Stimulated activated memory B cell treated with anti-CD40 and anti-IgM and Interleukin-4, amounts not matched to agents 10 μg/mL and 1 μg/mL and 100 μg/mL, for 72 hours (primary cell): ENCODE data around the gene PTTG1IP.

Source experiments
- ATAC-seq: fragments of 150-1000 bp; cut with Tn5 transposase; 2 replicates; pipeline ENCODE4 v1.10.0; 2021
- H3K27ac Mint-ChIP-seq: one replicate; pipeline ENCODE4 v1.8.0; 2022; ENCODE audit warnings: mild to moderate bottlenecking, mixed read lengths
- H3K27me3 Mint-ChIP-seq: one replicate; pipeline ENCODE4 v1.8.0; 2022; ENCODE audit warnings: mixed read lengths
- H3K36me3 Mint-ChIP-seq: one replicate; pipeline ENCODE4 v1.8.0; 2022; ENCODE audit warnings: mixed read lengths
- H3K4me1 Mint-ChIP-seq: one replicate; pipeline ENCODE4 v1.8.0; 2022; ENCODE audit warnings: mixed read lengths
- H3K4me3 Mint-ChIP-seq: one replicate; pipeline ENCODE4 v1.8.0; 2022; ENCODE audit warnings: mild to moderate bottlenecking, moderate library complexity, mixed read lengths
- H3K9me3 Mint-ChIP-seq: one replicate; pipeline ENCODE4 v1.8.0; 2022; ENCODE audit warnings: mixed read lengths

Gene PTTG1IP

DNA sequence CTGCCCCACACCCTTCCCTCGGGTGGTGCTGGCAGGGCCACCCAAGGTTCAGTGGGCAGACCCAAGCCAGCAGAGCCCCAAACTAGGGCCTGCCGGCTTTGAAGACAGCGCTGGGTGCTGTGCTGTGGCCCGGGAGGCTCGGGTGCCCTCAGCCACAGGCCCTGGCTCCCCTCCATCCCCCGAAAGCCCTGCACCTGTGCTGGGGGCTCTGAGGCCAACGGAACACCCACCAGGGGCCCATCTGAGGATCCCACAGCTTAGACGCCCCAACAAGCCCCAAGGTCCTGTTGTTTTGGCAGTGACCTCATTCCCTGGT is 38.6 kb upstream of the PTTG1IP start:
- H3K4me3 Mint-ChIP-seq: no peak overlapping the region
- peak overlapping the region; percentile 87 for H3K27ac Mint-ChIP-seq
- H3K27me3 Mint-ChIP-seq: no peaks in the 10 kb centered on the region
- peak; percentile 37 for ATAC-seq
- H3K9me3 Mint-ChIP-seq: no peaks in the 10 kb centered on the region
- H3K36me3 Mint-ChIP-seq: peaks cover 26% of the 10 kb centered on the region
- H3K4me1 Mint-ChIP-seq: peaks cover 93% of the 10 kb centered on the region

DNA sequence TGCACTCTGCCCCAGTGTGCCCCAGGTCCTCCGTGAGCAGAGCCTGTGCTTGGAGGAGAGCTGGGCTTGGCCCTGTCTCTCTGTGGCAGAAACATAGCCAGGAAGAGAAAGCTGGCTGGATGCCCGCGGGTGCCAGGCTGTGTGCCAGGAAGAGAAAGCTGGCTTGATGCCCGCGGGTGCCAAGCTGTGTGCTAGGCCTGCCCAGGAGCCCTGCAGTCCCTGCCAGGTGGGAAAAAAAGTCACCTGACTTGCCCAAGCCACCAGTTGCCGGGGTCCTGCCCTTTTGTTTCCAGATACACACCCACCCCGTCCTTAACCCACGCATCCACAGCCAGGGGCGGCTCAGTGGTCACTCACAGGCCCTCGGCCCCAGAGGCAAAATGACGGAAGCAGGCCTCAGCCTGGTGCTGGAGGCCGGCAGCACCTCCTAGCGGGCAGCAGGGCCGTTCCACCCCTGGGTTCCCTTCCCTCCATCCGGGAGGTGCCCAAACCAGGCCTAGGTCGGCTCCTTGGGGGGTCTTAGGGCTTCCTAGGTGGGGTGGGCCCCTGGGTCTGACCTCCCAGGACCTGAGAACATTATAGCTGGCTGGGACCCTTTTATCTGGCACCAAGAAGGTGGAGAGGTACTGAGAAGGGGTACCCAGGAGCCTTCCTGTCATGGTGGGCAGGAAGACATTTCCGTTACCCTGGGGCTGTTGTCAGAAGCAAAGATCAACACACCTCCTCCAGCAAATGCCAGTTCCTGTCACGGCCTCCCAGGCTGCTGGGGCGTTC is 38.1 kb upstream of the PTTG1IP start:
- peaks cover 90% of the 10 kb centered on the region for H3K4me1 Mint-ChIP-seq
- H3K4me3 Mint-ChIP-seq: peak overlapping the region; percentile 25
- peak; percentile 46 for ATAC-seq
- no peaks in the 10 kb centered on the region for H3K27me3 Mint-ChIP-seq
- peak overlapping the region; percentile 87 for H3K27ac Mint-ChIP-seq
- no peaks in the 10 kb centered on the region for H3K9me3 Mint-ChIP-seq
- H3K36me3 Mint-ChIP-seq: peaks cover 27% of the 10 kb centered on the region

DNA sequence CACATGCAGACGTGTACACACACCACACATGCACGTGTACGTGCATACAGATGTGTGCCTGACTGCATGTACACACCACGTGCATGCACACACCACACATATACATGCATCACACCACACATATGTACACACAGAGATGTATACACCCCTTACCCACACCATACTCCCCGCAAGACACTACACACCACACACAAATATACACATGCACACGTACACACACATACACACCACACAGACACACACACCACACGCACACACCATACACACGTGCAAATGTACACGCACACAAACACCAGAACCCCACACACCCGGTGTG is 37.5 kb upstream of the PTTG1IP start:
- H3K4me1 Mint-ChIP-seq: peaks cover 90% of the 10 kb centered on the region

DNA sequence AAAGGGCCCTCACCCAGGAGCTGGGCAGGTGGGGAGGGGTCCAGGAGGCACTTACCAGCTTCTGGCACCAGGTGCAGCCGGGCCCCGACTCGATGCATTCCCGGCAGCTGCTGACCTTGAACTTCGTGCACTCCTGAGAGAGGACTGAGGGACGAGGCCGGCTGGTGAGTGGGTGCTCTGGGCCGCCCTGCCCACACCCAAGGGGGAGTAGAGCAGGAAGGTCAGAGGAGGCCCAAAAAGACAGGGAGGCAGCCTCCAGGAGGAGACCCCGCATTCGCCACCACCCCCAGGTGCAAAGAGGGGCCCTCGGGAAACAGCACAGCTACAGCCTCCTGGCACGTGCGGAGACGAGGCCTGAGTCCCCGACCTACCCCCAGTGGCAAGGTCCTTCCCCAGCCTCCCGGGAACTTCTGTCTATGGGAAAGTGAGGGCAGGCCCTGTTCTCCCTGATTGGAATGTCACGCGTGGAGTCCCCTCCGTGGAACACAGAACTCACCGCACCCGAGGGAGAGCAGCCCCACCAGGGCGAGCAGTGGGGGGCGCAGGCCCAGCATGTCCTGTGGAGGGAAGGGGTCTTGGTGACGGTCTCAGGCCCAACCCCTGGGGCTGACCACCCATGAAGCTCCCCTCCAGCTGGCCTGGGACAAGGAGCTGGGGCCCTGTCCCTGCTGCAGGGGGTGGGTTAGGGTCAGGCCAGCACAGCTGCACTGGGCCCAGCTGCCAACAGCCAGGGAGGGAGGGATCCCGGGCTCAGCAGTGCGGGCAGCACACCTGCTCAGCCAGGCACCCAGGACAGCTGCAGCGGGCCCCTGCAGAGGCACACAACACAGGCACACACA is 37.0 kb upstream of the PTTG1IP start:
- Mint-ChIP-seq H3K4me1 (peaks cover 92% of the 10 kb centered on the region), H3K4me3 (no peak overlapping the region), H3K27me3 (no peaks in the 10 kb centered on the region), H3K9me3 (no peaks in the 10 kb centered on the region), H3K36me3 (peaks cover 30% of the 10 kb centered on the region), H3K27ac (peak overlapping the region; percentile 87)
- no peak for ATAC-seq

More for the DNA sequence above, 37.5 kb upstream of the PTTG1IP start:
- Mint-ChIP-seq H3K27me3 (no peaks in the 10 kb centered on the region), H3K36me3 (peaks cover 27% of the 10 kb centered on the region), H3K27ac (peak overlapping the region; percentile 87), H3K9me3 (no peaks in the 10 kb centered on the region), H3K4me3 (peak overlapping the region; percentile 10)
- no peak for ATAC-seq

DNA sequence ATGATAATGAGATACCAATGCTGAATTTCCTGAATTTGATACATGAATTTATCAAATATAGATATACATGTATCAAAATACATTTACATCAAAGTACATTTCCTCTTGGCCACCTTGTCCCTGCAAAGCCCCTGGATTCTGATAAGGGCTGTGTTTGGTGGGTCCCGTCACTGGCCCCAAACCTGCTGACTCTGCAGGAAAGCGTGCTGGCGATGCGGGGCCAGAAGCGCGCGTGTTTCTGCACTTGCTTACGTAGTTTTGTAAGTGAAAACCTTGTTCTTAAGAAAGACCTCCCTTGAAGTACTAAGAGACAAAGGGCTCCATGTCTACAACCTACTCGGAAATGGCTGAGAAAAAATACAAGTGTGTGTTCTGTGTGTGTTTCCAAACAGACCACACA is 36.2 kb upstream of the PTTG1IP start:
- H3K36me3 Mint-ChIP-seq: peaks cover 31% of the 10 kb centered on the region
- no peak overlapping the region for H3K4me3 Mint-ChIP-seq
- H3K27ac Mint-ChIP-seq: peak overlapping the region; percentile 87
- no peaks in the 10 kb centered on the region for H3K27me3 Mint-ChIP-seq
- ATAC-seq: no peak
- H3K4me1 Mint-ChIP-seq: peaks cover 90% of the 10 kb centered on the region
- H3K9me3 Mint-ChIP-seq: no peaks in the 10 kb centered on the region

DNA sequence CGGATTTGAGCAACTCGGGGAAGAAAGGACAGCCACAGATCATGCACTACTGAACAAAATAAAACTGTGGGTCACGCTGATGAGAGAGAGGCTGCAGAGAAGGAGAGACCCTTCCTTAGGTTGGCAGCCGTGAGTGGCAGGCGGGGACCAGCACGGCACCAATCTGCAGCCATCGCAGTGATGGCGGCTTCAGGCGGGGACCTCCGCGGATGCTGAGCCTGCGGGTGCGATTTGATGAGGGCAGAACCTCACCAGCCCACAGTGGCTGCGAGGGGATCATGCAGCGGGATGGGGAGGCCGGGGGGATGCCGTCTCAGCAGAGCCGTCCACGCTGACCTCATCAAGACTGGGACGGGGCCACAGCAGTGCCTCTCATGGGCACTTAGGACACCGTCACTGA is 35.4 kb upstream of the PTTG1IP start:
- peaks cover 89% of the 10 kb centered on the region for H3K4me1 Mint-ChIP-seq
- H3K27me3 Mint-ChIP-seq: no peaks in the 10 kb centered on the region
- H3K4me3 Mint-ChIP-seq: no peak overlapping the region

DNA sequence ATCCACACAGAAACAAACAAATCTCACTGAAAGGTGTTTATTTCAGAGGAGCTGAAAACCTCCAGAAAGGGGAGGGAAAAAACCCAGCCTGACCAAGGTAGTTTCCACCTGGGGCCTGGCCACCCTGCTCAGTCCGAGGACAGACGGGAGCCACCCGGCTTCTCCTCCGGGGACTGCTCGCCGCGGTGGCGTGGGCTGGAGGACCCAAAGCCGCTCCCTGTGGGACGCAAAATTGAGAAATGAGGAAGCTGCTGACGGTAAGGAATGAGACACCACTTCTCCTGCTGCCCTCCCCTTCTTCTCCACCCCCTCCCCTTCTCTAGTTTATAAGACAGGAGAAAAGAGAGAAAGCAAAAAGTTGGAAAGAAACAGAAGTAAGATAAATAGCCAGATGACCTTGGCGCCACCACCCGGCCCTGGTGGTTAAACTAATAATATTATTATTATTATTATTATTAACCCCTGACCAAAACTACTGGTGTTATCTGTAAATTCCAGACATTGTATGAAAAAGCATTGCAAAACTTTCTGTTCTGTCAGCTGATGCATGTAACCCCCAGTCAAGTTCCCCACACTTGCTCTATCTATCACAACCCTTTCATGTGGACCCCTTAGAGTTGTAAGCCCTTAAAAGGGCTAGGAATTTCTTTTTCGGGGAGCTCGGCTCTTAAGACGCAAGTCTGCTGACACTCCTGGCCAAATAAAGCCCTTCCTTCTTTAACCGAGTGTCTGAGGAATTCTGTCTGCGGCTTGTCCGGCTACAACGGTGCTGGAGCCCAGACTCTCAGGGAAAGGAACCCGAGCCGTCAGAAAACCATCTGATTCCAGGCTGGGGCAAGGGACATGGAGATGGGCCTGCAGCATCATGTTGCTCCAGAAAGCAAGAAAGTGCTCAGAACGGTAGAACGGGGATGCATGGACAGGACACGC is 34.7 kb upstream of the PTTG1IP start:
- peaks cover 46% of the 10 kb centered on the region for H3K36me3 Mint-ChIP-seq
- H3K4me3 Mint-ChIP-seq: peak overlapping the region; percentile 41
- peak; percentile 68 for ATAC-seq
- no peaks in the 10 kb centered on the region for H3K9me3 Mint-ChIP-seq
- H3K27ac Mint-ChIP-seq: peak overlapping the region; percentile 66
- H3K27me3 Mint-ChIP-seq: no peaks in the 10 kb centered on the region
- peaks cover 82% of the 10 kb centered on the region for H3K4me1 Mint-ChIP-seq

More for the DNA sequence above, 35.4 kb upstream of the PTTG1IP start:
- ATAC-seq: no peak
- no peak overlapping the region for H3K27ac Mint-ChIP-seq
- H3K9me3 Mint-ChIP-seq: no peaks in the 10 kb centered on the region
- peaks cover 39% of the 10 kb centered on the region for H3K36me3 Mint-ChIP-seq

DNA sequence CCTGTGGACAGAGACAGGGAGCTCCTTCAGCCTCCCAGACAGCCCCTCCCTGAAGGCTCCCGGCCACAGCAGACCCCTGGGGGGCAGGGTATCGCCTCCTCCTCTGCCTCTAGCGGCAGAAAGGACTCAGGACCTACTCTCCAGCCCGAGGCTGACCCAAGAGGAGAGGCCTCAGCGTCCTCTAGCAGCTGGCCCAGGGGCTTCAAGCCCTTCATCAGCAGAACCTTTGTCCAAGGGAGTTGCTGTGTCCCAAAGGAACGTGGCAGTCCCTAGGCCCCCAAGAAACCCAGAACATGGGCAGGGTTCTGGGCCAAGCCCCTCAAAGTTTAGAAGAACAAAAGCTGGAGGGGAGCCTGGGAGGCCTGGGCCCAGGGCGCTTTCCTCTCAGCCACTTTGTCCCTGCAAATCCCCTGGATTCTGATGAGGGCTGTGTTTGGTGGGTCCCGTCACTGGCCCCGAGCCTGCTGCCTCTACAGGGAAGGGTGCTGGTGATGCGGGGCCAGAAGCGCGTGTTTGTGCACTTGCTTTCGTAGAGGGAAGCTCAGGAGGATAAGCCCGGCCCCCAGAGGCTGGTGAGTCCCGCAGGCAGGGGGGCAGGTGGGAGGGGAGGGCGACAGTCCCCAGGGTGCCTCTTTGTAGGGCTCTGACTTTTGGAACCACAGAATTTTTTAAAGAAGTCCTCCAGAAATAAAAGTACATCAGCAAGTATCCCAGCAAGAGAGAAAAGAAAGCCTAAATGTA is 33.9 kb upstream of the PTTG1IP start:
- ATAC-seq: peak; percentile 45
- H3K4me3 Mint-ChIP-seq: peak overlapping the region; percentile 41

DNA sequence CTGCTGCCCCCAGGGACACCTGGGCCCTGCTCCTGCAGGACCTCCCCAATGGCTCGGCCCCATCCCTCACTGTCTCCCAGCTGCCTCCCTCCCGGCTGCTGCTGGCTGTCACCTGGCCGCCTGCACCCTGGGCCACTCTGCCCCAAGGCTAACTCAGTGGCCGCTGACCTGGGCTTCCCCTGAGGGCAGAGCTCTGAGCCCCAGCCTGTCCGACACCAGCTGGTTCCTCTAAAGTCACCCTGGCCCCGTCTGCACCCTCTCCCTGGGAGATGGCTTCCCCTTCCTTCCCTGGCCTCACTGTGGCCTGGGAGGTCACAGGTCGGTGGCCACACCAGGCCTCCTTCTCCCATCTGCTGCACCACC is 32.2 kb upstream of the PTTG1IP start:
- Mint-ChIP-seq H3K27ac (peak overlapping the region; percentile 49), H3K9me3 (no peaks in the 10 kb centered on the region), H3K4me1 (peaks cover 67% of the 10 kb centered on the region), H3K27me3 (no peaks in the 10 kb centered on the region), H3K4me3 (no peak overlapping the region), H3K36me3 (peaks cover 69% of the 10 kb centered on the region)
- no peak for ATAC-seq

More for the DNA sequence above, 33.9 kb upstream of the PTTG1IP start:
- no peaks in the 10 kb centered on the region for H3K9me3 Mint-ChIP-seq
- peak overlapping the region; percentile 66 for H3K27ac Mint-ChIP-seq
- no peaks in the 10 kb centered on the region for H3K27me3 Mint-ChIP-seq
- H3K4me1 Mint-ChIP-seq: peaks cover 84% of the 10 kb centered on the region
- H3K36me3 Mint-ChIP-seq: peaks cover 54% of the 10 kb centered on the region

DNA sequence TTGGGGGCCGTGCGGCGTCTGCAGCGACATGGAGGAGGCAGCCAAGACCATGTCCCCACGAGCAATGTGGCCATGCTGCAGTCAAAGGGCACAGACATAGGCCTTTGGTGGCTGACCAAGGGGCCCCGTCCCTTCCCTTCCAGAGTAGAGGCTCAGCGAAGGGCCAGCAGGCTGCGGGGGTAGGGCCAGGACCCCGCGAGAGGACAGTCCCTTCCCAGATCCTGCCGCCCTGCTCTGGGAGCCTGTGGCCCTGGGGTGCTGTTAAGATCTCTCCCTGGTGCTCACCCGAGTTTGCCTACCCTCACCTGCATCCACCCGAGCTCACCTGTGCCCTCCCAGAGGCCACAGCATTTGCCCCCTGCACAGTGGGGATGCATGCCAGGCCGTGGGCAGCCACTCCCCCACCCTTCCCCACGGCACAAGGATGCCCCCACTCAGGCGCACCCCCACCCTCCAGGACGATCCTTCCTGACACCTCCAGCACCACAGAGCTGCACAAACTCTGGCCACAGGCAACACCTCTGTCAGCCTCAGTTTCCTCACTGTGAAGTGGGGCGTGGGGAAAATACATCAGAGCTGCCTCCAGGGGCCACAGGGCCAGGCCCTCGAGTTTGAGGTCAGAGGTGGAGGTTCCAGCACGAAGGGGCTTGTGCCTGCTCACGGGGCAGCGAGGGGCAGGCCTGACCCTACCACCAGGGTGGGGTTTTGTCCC is 31.7 kb upstream of the PTTG1IP start:
- H3K4me3 Mint-ChIP-seq: no peak overlapping the region
- no peak overlapping the region for H3K27ac Mint-ChIP-seq
- no peak for ATAC-seq
- no peaks in the 10 kb centered on the region for H3K9me3 Mint-ChIP-seq
- peaks cover 63% of the 10 kb centered on the region for H3K4me1 Mint-ChIP-seq
- H3K36me3 Mint-ChIP-seq: peaks cover 71% of the 10 kb centered on the region
- H3K27me3 Mint-ChIP-seq: no peaks in the 10 kb centered on the region

DNA sequence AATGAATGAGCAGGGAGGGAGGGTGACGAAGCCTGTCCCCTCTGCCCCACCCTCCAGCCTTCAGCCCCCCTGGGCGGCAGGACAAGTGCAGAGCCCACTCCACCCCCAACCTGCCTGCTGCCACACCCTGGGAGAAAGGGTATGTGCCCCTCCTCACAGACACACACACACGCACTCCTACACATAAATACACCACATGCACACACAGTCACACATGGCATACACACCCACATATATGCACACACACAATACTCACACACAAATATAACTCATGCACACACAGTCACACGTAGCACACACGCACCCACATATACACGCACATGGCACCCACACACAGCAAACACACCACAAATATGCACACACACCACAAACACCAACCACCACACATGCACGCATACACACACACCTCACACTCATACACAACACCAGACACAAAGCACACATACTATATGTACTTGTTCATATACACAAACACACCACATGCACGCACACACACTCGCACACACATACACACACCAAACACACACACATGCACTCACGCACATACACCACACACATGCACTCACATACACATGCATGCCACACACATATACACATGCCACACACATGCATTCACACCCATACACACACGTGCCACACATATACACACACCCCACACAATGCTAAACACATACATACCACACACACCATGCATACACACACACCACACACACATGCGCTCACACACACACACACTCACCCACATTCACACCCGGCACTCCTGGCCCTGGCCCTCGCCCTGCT is 30.8 kb upstream of the PTTG1IP start:
- peaks cover 54% of the 10 kb centered on the region for H3K4me1 Mint-ChIP-seq
- peaks cover 70% of the 10 kb centered on the region for H3K36me3 Mint-ChIP-seq
- H3K27me3 Mint-ChIP-seq: no peaks in the 10 kb centered on the region
- no peak for ATAC-seq
- H3K4me3 Mint-ChIP-seq: no peak overlapping the region
- no peaks in the 10 kb centered on the region for H3K9me3 Mint-ChIP-seq
- H3K27ac Mint-ChIP-seq: no peak overlapping the region

DNA sequence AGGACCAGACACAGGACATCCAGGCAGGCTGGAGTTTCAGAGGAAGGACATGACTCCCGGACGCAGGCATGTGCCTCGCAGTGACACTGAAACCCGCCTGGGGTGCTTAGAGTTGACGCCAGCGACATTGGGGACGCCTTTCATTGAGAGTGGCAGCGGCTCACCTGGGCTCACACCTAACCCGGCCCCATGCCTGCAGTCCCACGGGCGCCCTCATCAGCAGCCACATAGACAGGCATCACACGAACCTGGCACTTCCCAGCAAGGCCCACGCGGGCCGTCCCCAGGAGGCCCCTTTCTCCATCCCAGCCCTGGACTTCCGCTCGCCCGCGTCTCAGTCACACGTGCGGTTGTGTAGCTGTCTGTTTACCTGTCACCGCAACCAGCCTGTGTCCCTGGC is 30.2 kb upstream of the PTTG1IP start:
- peaks cover 48% of the 10 kb centered on the region for H3K4me1 Mint-ChIP-seq
- H3K9me3 Mint-ChIP-seq: no peaks in the 10 kb centered on the region
- ATAC-seq: no peak
- H3K27me3 Mint-ChIP-seq: no peaks in the 10 kb centered on the region
- H3K4me3 Mint-ChIP-seq: no peak overlapping the region
- H3K27ac Mint-ChIP-seq: no peak overlapping the region
- peaks cover 65% of the 10 kb centered on the region for H3K36me3 Mint-ChIP-seq

DNA sequence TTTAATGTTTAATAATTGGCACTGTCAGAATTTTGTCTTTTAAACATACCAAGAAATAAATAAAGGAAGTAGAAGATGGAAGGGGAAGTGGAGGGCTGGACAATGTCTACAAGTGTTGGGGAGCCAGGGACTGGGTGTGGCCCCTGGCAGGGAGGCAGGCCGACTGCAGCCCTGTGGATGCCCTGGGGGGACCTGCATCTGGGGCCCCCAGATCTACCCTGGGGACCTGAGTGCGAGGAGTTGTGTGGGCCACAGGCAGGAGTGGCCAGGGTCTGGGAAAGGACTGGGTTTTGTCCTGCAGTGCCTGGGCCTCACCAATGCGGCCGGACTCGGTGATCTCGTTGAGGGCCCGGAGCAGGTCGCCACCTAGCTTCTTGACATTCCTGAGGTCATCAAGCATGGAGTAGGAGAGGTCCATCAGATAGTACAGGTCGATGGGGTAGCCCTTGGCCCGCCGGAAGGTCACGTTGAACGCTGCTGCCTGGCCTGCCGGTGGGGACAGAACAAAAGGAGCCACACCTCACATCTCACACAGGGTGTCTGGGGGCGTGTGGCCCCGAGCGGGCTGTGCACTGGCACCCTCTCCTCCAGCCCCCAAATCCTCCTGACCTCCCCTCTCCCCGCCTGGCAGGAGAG is 29.7 kb upstream of the PTTG1IP start:
- Mint-ChIP-seq H3K36me3 (peaks cover 68% of the 10 kb centered on the region), H3K27ac (no peak overlapping the region), H3K4me3 (no peak overlapping the region), H3K9me3 (no peaks in the 10 kb centered on the region), H3K4me1 (peaks cover 44% of the 10 kb centered on the region), H3K27me3 (no peaks in the 10 kb centered on the region)
- ATAC-seq: no peak
